Mesothelial cell of epicardium (in vitro differentiated cells): Measurements from ENCODE around the gene HDGFL2. TPM values are rescaled to one million over a fixed set of nuclear protein-coding genes. Genes with fewer than 3 reads are reported as not detected.

Source experiments
- DNase-seq, 2 experiments: peaks; one replicate each; pipeline ENCODE4 v3.0.0; 2021; ENCODE audit warnings: low spot score in 2 of 2; ENCODE audit not compliant: unreplicated experiment in 2 of 2
- H3K27ac Mint-ChIP-seq: 2 replicates; pipeline ENCODE4 v1.8.0; 2021; ENCODE audit warnings: mixed read lengths
- H3K27me3 Mint-ChIP-seq: 2 replicates; pipeline ENCODE4 v1.8.0; 2021; ENCODE audit warnings: low read depth, mixed read lengths
- H3K36me3 Mint-ChIP-seq: 2 replicates; pipeline ENCODE4 v1.8.0; 2021; ENCODE audit warnings: mixed read lengths
- H3K4me1 Mint-ChIP-seq: 2 replicates; pipeline ENCODE4 v1.8.0; 2021; ENCODE audit warnings: mixed read lengths
- H3K4me3 Mint-ChIP-seq: 2 replicates; pipeline ENCODE4 v1.8.0; 2021; ENCODE audit warnings: mild to moderate bottlenecking, moderate library complexity, mixed read lengths
- H3K9me3 Mint-ChIP-seq: 2 replicates; pipeline ENCODE4 v1.8.0; 2021; ENCODE audit warnings: mixed read lengths
- CTCF ChIP-seq: fragments of 200-600 bp; sonication (generic); IDR thresholded peaks from one replicate; pipeline ENCODE4 v1.5.0; 2021; ENCODE audit warnings: antibody characterized with exemption; ENCODE audit not compliant: unreplicated experiment
- total RNA-seq: library from RNA; stranded (reverse); gene quantifications from 3 replicates; pipeline ENCODE4 v1.2.1, GENCODE V29; 2021

HDGFL2 gene
- 87.6 to 91.3 TPM (median 88.9 TPM) in 3 replicates for total RNA-seq

GRCh38 chr19:4472174-4472974 is at the start of gene HDGFL2:
HDGFL2 (plus strand) TSS chr19:4472297; CDS start chr19:4472351, 54 bp downstream.
- Mint-ChIP-seq H3K9me3 (no peaks in the 10 kb centered on the region), H3K4me1 (peaks cover 18% of the 10 kb centered on the region), H3K36me3 (peaks cover 2% of the 10 kb centered on the region), H3K27ac (peak within 1 kb of the TSS; percentile 53), H3K27me3 (no peaks in the 10 kb centered on the region), H3K4me3 (peak within 1 kb of the TSS; percentile 78)
- DNase-seq = no peak
- no peak for TF ChIP-seq CTCF

GRCh38 chr19:4423416-4424126 is 48.5 kb upstream of the HDGFL2 start:
- Mint-ChIP-seq H3K27ac (no peak overlapping the region), H3K9me3 (no peaks in the 10 kb centered on the region), H3K4me3 (no peak overlapping the region), H3K4me1 (no peaks in the 10 kb centered on the region), H3K27me3 (no peaks in the 10 kb centered on the region), H3K36me3 (peaks cover 17% of the 10 kb centered on the region)
- TF ChIP-seq CTCF = no peak
- DNase-seq = no peak

GRCh38 chr19:4425537-4425936 is 46.6 kb upstream of the HDGFL2 start:
- Mint-ChIP-seq H3K4me1 (no peaks in the 10 kb centered on the region), H3K36me3 (peaks cover 24% of the 10 kb centered on the region), H3K27ac (no peak overlapping the region), H3K9me3 (no peaks in the 10 kb centered on the region), H3K27me3 (no peaks in the 10 kb centered on the region), H3K4me3 (no peak overlapping the region)
- no peak for DNase-seq
- TF ChIP-seq CTCF = no peak

- Mint-ChIP-seq H3K9me3 (no peaks in the 10 kb centered on the region), H3K36me3 (peaks cover 38% of the 10 kb centered on the region), H3K27ac (no peak overlapping the region), H3K27me3 (no peaks in the 10 kb centered on the region), H3K4me1 (no peaks in the 10 kb centered on the region), H3K4me3 (no peak overlapping the region)
- no peak for TF ChIP-seq CTCF
- no peak for DNase-seq
Measured at GRCh38 chr19:4428326-4428975, 43.6 kb upstream of the HDGFL2 start.

GRCh38 chr19:4429256-4429655 is 42.8 kb upstream of the HDGFL2 start:
- no peaks in the 10 kb centered on the region for H3K9me3 Mint-ChIP-seq
- no peak for DNase-seq
- TF ChIP-seq CTCF = no peak
- no peak overlapping the region for H3K27ac Mint-ChIP-seq
- H3K4me1 Mint-ChIP-seq = no peaks in the 10 kb centered on the region
- H3K27me3 Mint-ChIP-seq = no peaks in the 10 kb centered on the region
- no peak overlapping the region for H3K4me3 Mint-ChIP-seq
- H3K36me3 Mint-ChIP-seq = peaks cover 34% of the 10 kb centered on the region
